Measurements from ENCODE around the gene ATP1B3. TPM values are rescaled to one million over a fixed set of nuclear protein-coding genes. Genes with fewer than 3 reads are reported as not detected.

The ATP1B3 gene
- total RNA-seq, 1 donor from 2014 or later = 248 TPM

DNA sequence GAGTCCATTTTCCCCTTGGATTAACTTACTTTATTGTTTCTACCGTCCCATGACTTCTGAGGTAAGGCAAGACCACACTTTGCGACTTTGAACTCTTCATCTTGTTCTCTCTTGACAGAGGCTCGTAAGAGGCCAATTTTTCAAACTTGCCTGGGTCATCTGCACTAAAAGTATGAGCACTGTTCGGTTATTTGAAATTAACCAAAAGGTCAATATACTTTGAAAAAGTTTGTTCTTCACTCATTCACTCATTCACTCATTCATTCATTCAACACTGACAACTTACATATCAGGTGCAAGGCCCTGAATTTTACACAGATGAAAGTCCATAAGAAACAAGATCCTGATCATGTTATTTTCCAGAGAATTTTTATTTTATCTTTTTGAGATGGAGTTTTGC lies 57.9 kb downstream of the ATP1B3 start:
- DNase-seq (ENCODE audit: low read depth) (no peak), FAIRE-seq (no peak)
- no peaks in the 10 kb centered on the region for H3K9me3 ChIP-seq (ENCODE audit: insufficient read depth, low read depth, low read length)
- no peaks in the 10 kb centered on the region for H3K79me2 ChIP-seq (ENCODE audit: insufficient read depth, low read length)
- no peaks in the 10 kb centered on the region for H3K27me3 ChIP-seq (ENCODE audit: insufficient read depth, low read length)
- H3K4me2 ChIP-seq (ENCODE audit: low read length) = no peak overlapping the region
- Mint-ChIP-seq H3K4me1 (ENCODE audit: low read depth, unreplicated experiment) (peaks cover under 1% of the 10 kb centered on the region), H3K9me3 (ENCODE audit: unreplicated experiment) (no peaks in the 10 kb centered on the region), H3K27me3 (ENCODE audit: low read depth, unreplicated experiment) (no peaks in the 10 kb centered on the region), H3K36me3 (ENCODE audit: low read depth, unreplicated experiment) (no peaks in the 10 kb centered on the region), H3K27ac (ENCODE audit: unreplicated experiment) (no peak overlapping the region), H3K4me3 (ENCODE audit: unreplicated experiment) (no peak overlapping the region)
- no peak overlapping the region for H3K9ac ChIP-seq (ENCODE audit: low read length)
- no peak overlapping the region for H3K4me3 ChIP-seq (ENCODE audit: insufficient read depth, low read depth, low read length)
- no peaks in the 10 kb centered on the region for H3K4me1 ChIP-seq (ENCODE audit: insufficient read depth, low read length)
- H3K27ac ChIP-seq (ENCODE audit: low read depth, low read length) = no peak overlapping the region
- no peaks in the 10 kb centered on the region for H3K36me3 ChIP-seq (ENCODE audit: insufficient read depth, low read length)
- H4K20me1 ChIP-seq (ENCODE audit: insufficient read depth, low read length) = no peaks in the 10 kb centered on the region
- no peak overlapping the region for H2AFZ ChIP-seq (ENCODE audit: low read depth, low read length)
- TF ChIP-seq, protein P1, sequence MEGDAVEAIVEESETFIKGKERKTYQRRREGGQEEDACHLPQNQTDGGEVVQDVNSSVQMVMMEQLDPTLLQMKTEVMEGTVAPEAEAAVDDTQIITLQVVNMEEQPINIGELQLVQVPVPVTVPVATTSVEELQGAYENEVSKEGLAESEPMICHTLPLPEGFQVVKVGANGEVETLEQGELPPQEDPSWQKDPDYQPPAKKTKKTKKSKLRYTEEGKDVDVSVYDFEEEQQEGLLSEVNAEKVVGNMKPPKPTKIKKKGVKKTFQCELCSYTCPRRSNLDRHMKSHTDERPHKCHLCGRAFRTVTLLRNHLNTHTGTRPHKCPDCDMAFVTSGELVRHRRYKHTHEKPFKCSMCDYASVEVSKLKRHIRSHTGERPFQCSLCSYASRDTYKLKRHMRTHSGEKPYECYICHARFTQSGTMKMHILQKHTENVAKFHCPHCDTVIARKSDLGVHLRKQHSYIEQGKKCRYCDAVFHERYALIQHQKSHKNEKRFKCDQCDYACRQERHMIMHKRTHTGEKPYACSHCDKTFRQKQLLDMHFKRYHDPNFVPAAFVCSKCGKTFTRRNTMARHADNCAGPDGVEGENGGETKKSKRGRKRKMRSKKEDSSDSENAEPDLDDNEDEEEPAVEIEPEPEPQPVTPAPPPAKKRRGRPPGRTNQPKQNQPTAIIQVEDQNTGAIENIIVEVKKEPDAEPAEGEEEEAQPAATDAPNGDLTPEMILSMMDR (IDR thresholded peaks at IDR 0.05; ENCODE audit: insufficient read depth, low read depth, low read length) = no peak
- TF ChIP-seq EZH2 (IDR thresholded peaks at IDR 0.05; ENCODE audit: insufficient read depth, low read length) = no peak

DNA sequence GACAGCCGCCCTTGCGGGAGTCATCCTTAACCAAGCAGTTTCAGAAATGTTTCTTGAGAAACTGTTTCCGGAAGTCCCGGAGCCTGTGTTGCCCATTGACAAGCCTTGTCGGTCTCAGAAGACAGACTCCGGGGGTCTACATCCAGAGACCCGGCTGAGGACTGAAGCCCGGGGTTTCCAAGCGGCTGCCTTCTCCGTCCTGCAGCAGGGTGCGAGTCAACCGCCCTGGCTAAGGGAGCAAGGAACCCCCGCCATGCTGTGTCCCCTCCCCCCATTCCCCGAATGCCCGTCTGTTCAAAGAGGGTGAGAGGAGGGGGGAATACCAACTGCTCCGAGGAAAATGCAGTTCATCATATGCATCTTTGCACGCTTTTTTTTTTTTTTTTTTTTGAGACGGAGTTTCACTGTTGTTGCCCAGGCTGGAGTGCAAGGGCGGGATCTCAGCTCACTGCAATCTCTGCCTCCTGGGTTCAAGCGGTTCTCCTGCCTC lies 61.6 kb downstream of the ATP1B3 start:
- H4K20me1 ChIP-seq (ENCODE audit: insufficient read depth, low read length) = no peaks in the 10 kb centered on the region
- DNase-seq (ENCODE audit: low read depth) (no peak), FAIRE-seq (no peak)
- H3K4me3 ChIP-seq (ENCODE audit: insufficient read depth, low read depth, low read length) = no peak overlapping the region
- H3K27me3 ChIP-seq (ENCODE audit: insufficient read depth, low read length) = no peaks in the 10 kb centered on the region
- H2AFZ ChIP-seq (ENCODE audit: low read depth, low read length) = no peak overlapping the region
- H3K9me3 Mint-ChIP-seq (ENCODE audit: unreplicated experiment) = no peaks in the 10 kb centered on the region
- no peak overlapping the region for H3K27ac Mint-ChIP-seq (ENCODE audit: unreplicated experiment)
- no peaks in the 10 kb centered on the region for H3K36me3 ChIP-seq (ENCODE audit: insufficient read depth, low read length)
- H3K4me1 ChIP-seq (ENCODE audit: insufficient read depth, low read length) = peaks cover 12% of the 10 kb centered on the region
- no peak overlapping the region for H3K4me2 ChIP-seq (ENCODE audit: low read length)
- no peaks in the 10 kb centered on the region for H3K27me3 Mint-ChIP-seq (ENCODE audit: low read depth, unreplicated experiment)
- H3K27ac ChIP-seq (ENCODE audit: low read depth, low read length) = no peak overlapping the region
- TF ChIP-seq, protein P1 (IDR thresholded peaks at IDR 0.05; ENCODE audit: insufficient read depth, low read depth, low read length) = no peak
- TF ChIP-seq EZH2 (IDR thresholded peaks at IDR 0.05; ENCODE audit: insufficient read depth, low read length) = no peak
- H3K36me3 Mint-ChIP-seq (ENCODE audit: low read depth, unreplicated experiment) = no peaks in the 10 kb centered on the region
- H3K4me1 Mint-ChIP-seq (ENCODE audit: low read depth, unreplicated experiment) = peaks cover 9% of the 10 kb centered on the region
- no peaks in the 10 kb centered on the region for H3K79me2 ChIP-seq (ENCODE audit: insufficient read depth, low read length)
- H3K4me3 Mint-ChIP-seq (ENCODE audit: unreplicated experiment) = no peak overlapping the region
- no peak overlapping the region for H3K9ac ChIP-seq (ENCODE audit: low read length)
- no peaks in the 10 kb centered on the region for H3K9me3 ChIP-seq (ENCODE audit: insufficient read depth, low read depth, low read length)

DNA sequence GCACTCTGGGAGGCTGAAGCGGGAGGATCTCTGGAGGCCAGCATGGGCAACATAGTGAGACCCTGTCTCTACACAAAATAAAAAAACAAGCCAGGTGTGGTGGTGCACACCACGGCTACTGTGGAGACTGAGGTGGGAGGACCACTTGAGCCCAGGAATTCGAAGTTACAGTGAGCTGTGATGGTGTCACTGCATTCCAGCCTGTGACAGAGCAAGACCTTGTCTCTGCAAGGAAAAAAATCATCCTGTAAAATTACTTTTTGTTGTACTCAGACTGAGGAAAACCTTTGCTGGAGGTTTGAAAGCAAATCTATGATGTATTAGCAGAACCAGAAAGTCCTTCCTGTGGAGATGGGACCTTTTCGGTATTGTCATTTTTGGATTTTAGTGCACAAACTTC lies 63.3 kb downstream of the ATP1B3 start:
- H3K27me3 Mint-ChIP-seq (ENCODE audit: low read depth, unreplicated experiment) = no peaks in the 10 kb centered on the region
- H3K36me3 Mint-ChIP-seq (ENCODE audit: low read depth, unreplicated experiment) = no peaks in the 10 kb centered on the region
- no peaks in the 10 kb centered on the region for H3K9me3 ChIP-seq (ENCODE audit: insufficient read depth, low read depth, low read length)
- peaks cover 12% of the 10 kb centered on the region for H3K4me1 ChIP-seq (ENCODE audit: insufficient read depth, low read length)
- peaks cover 9% of the 10 kb centered on the region for H3K4me1 Mint-ChIP-seq (ENCODE audit: low read depth, unreplicated experiment)
- peak overlapping the region; percentile 71 for H3K4me2 ChIP-seq (ENCODE audit: low read length)
- no peak overlapping the region for H3K4me3 ChIP-seq (ENCODE audit: insufficient read depth, low read depth, low read length)
- no peak overlapping the region for H3K4me3 Mint-ChIP-seq (ENCODE audit: unreplicated experiment)
- no peaks in the 10 kb centered on the region for H3K9me3 Mint-ChIP-seq (ENCODE audit: unreplicated experiment)
- no peak overlapping the region for H3K9ac ChIP-seq (ENCODE audit: low read length)
- H3K36me3 ChIP-seq (ENCODE audit: insufficient read depth, low read length) = no peaks in the 10 kb centered on the region
- H4K20me1 ChIP-seq (ENCODE audit: insufficient read depth, low read length) = no peaks in the 10 kb centered on the region
- H3K27ac ChIP-seq (ENCODE audit: low read depth, low read length) = no peak overlapping the region
- H2AFZ ChIP-seq (ENCODE audit: low read depth, low read length) = no peak overlapping the region
- H3K27ac Mint-ChIP-seq (ENCODE audit: unreplicated experiment) = no peak overlapping the region
- H3K27me3 ChIP-seq (ENCODE audit: insufficient read depth, low read length) = no peaks in the 10 kb centered on the region
- TF ChIP-seq EZH2 (IDR thresholded peaks at IDR 0.05; ENCODE audit: insufficient read depth, low read length) = no peak
- TF ChIP-seq, protein P1 (IDR thresholded peaks at IDR 0.05; ENCODE audit: insufficient read depth, low read depth, low read length) = no peak
- DNase-seq (ENCODE audit: low read depth) = no peak
- H3K79me2 ChIP-seq (ENCODE audit: insufficient read depth, low read length) = no peaks in the 10 kb centered on the region
- no peak for FAIRE-seq
